LoVo (cell line): ENCODE results near the gene PRKAG2.

Source experiments
- DNase-seq: peaks from one replicate; pipeline ENCODE4 v3.0.0-alpha.2; 2016; ENCODE audit warnings: low spot score

The PRKAG2 gene

GRCh38 chr7:151691449-151691848 lies 185.5 kb downstream of the PRKAG2 start:
- no peak for DNase-seq

DNA sequence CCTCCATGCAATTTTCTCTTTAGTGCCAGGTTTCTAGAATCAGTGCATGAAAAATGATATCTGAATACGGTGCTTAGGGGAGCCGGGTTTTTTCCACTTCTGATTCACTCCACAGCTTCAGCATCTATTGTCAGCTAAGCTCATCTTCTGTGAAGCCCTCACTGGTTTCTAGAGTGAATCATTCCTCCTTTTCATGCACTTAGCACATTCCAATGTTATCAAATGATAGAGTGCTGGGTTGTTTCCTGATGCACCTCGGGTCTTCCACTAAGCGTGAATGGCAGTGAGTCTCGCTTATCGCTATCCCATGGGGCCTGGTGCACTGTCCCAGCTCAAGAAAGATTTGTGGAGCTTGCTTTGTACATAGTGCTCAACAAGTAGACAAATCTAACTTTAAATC lies 186.3 kb downstream of the PRKAG2 start:
- DNase-seq: no peak

DNA sequence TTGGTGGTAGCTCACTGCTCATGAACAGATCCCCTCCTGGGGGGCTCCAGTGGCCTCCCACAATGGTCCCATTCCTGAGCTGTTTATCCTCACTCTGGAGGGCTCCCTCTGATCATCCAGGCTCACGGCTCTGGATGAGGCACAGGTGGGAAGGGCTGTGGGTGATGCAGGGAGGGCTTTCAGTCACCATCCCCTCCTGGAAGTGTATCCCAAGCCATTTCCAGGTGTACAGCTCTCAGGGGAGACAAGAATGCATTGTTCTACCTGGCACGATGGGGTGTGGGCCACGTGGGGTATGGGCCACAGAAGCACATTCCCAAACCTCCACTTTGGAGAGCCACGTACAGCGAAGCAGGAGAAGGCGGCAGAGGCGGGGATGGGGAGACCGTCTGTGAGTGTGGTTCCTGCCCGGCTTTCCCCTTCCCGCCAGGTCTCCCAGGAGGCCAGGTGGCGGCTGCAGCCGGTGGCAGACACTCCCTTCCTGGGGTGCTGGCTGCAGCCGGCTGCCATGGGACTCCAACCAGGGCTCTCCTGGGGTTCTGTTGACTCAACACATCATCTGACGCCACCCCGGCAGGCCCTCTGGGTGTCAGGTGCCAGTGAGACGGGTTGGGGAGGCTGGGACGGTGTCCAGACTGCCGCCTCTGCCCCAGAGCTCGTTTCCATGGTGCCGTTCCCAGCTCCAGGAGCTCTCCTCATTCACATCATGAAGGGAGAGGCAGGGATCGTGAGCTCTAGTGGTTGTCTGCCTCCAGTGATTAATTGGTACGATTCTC lies 187.5 kb downstream of the PRKAG2 start:
- DNase-seq: no peak

GRCh38 chr7:151688236-151688780 lies 188.6 kb downstream of the PRKAG2 start:
- no peak for DNase-seq

DNA sequence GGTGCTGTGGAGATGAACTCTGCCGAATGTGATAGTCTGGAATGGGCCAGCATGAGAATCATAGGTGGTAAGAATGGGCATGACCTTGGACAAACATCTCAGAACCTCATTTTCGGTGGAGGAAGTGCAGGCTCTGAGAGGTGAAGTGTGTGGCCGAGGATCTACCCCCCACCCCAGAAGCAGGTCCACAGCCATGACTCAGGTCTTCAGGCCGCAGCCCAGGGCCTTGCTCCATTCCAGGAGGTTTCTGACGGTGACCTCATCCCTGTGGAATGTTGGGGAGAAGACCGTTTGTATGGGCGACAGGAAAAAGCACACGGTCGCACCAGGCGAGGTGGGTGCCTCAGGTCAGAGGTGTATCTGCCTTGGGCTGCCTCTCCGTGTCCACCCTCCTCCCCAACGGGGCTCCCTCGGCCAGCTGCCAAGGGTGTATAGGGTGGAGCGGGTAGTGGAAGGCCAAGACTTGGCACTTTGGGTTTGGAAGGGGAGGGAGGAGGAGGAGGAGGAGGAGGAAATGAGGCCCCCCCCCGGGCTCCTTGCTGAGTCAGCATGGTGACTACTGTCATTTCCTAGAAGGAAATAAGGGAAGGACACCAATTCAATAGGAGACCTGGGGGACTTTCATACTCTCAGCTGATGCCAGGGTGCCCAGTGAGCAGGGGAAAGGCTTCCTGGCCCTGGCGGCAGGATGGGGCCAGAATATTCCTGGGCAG lies 189.2 kb downstream of the PRKAG2 start:
- peak; percentile 99 for DNase-seq

DNA sequence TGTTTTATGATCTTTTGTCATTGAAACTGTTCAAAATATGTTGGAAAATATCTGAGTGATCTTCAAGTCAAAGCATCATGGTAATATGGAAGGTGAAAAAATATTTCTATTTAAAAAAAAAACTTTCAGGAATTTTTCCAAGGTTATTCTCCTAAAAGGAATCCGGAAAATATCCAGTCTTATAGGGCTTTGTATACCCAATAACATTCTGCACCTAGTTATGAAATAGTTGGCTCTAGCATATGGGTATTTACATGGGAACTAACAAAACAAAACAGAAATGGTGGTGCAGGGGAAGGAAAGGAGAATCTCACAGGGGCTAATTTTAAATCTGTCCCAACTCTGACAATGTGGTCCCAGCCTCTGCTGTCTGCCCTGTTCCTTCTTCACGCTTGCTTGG lies 190.1 kb downstream of the PRKAG2 start:
- DNase-seq: no peak

GRCh38 chr7:151686016-151686766 lies 190.7 kb downstream of the PRKAG2 start:
- DNase-seq: no peak

DNA sequence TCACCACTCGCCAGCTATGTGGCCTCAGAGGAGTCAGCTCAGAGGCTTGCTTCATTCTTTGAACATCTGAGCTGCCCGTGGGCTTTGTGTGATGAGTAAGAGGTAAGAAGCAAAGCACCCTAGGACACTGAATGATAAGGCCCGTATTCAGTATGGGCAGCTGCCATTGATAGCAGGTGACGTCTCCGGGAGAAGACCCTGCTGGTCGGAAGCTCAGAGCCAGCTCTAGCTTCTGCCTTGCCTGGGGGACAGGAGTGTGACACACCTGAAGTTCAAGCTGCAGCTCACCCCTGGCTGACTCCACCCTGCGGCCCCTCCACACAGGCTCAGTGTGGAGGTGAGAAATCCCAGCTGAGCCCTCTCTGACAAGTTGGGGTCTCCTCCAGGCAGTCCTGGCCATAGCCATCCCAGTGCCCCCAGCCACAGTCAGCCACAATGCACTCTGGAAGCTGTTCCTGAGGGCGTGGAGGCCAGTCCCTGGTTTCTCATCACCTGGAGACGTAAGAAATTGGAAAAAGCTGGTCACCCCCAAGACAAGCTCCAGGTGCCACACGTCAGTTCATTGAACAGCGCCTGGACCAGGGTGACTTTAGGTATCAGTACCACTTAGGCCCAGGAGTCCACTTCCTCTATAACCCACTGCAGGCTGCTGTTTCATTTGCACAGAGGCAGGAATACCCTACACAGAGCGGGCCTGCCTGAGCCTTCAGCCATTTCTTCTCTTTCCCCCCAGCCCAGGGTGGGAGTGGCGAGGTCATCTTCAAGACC lies 192.3 kb downstream of the PRKAG2 start:
- DNase-seq: no peak

- DNase-seq: no peak
These were observed 193.1 kb downstream of the PRKAG2 start for GRCh38 chr7:151683615-151684407.

- no peak for DNase-seq
These were observed 193.9 kb downstream of the PRKAG2 start for GRCh38 chr7:151682831-151683614.

- no peak for DNase-seq
These were observed 195.2 kb downstream of the PRKAG2 start for GRCh38 chr7:151681726-151682125.

- no peak for DNase-seq
These were observed 196.1 kb downstream of the PRKAG2 start for GRCh38 chr7:151680810-151681209.

GRCh38 chr7:151679881-151680612 lies 196.9 kb downstream of the PRKAG2 start:
- DNase-seq: no peak

GRCh38 chr7:151679071-151679708 lies 197.7 kb downstream of the PRKAG2 start:
- no peak for DNase-seq

DNA sequence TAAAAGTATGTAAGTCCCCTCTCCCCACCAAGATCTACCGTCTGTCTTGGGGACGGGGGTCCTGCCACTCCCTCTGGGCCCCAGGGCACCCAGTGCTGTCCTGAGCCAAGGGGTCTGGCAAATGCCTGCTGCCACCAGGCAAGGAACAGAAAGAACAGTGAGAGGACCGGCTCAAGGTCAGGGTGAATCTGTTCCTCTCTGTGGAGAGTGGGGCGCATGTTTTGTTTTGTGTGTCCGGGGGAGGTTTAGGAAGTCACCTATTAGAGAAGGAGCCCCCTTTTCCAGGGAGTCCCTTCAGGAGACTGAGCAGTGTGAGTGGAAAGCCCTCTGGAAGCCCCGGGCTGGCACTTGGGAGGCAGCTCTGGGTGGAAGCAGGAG lies 198.7 kb downstream of the PRKAG2 start:
- DNase-seq: no peak

DNA sequence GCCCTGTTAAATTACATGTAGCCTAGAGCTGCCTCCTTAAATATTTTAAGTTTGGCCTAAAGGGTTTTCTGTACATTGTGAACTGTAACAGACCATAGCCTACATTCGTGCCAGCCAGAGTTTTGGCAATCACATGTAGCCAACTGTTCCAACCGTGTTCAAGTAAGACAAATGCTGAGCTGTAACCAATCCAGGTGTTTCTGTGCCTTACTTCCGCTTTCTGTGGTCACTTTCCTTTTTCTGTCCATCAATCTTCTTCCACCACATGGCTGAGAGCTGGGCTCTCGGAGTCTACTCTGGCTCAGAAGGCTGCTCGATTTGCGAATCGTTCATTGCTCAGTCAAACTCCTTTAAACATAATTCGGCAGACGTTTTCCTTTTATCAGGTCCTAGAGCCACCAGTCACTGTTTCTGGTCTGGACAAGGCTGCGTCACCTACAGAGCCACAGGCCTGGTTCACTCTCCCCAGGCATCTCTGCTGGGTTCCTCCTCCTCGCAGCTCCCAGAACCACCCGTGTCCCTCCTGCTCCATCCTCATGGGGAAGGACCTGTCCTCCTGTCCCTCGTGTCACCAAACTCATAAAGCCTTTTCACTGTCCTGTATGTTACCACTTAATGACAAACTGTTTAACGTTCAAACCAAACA lies 199.2 kb downstream of the PRKAG2 start:
- no peak for DNase-seq

GRCh38 chr7:151676759-151677158 lies 200.2 kb downstream of the PRKAG2 start:
- no peak for DNase-seq

DNA sequence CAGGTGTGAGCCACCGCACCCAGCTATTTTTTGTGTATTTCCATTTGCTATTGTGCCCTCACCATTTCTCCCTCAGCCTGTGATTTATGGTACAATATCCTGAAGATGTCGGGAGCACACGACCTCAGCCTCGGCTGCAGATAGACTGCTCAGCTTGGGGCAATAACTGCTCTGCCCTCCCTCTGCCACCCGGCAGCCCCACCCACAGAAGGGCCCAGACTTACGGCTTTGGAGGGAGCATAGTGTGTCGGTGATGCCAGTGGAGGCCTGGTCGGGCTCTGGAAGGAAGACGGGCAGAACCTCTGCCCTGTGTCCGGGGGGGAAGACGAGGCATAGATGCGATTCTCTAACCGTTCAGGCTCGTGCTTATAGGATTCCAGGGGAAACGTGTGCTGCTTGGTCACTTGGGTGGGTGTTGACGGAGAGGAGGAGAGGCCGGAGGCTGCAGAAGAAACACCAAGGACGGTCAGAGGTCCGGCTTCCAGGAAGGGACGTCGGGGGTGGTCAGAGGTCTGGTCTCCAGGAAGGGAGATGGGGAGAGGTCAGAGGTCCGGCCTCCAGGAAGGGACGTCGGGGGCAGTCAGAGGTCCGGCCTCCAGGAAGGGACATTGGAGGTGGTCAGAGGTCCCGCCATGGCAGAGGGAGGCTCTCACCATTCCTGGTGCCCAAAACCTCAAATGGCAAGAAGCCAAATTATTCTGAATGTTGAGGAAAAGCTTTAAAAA lies 201.6 kb downstream of the PRKAG2 start:
- no peak for DNase-seq
